Tibial nerve (tissue), 4 donors: ENCODE results near the gene MRPL50.

Source experiments
- CTCF ChIP-seq, 5 experiments: fragments of 200-600 bp in 3 of 5; fragments of 450-650 bp in 2 of 5; sonication (generic) in 3 of 5; IDR thresholded peaks; one replicate each; pipeline ENCODE4 v1.5.1; 2016 to 2019; ENCODE audit warnings: antibody characterized with exemption in 5 of 5, mild to moderate bottlenecking in 3 of 5, moderate library complexity in 2 of 5
- EP300 ChIP-seq, 2 donors: sonication (generic); formaldehyde crosslinking; IDR thresholded peaks; one replicate each; pipeline ENCODE4 v1.6.1; 2017; ENCODE audit warnings: antibody characterized with exemption in 2 of 2, mild to moderate bottlenecking in 1 of 2
- POLR2A ChIP-seq, 2 donors: fragments of 450-650 bp; IDR thresholded peaks; one replicate each; pipeline ENCODE4 v1.6.1; 2017; ENCODE audit warnings: antibody characterized with exemption in 2 of 2, mild to moderate bottlenecking in 2 of 2, moderate library complexity in 2 of 2

GRCh38 chr9:101433229-101433628 is 34.8 kb upstream of the MRPL50 start:
- TF ChIP-seq POLR2A (IDR thresholded peaks at IDR 0.05) (no peak), CTCF (IDR thresholded peaks at IDR 0.05) (no peak), EP300 (IDR thresholded peaks at IDR 0.05) (no peak)
